Measurements from ENCODE around the gene LIPI.

DNA sequence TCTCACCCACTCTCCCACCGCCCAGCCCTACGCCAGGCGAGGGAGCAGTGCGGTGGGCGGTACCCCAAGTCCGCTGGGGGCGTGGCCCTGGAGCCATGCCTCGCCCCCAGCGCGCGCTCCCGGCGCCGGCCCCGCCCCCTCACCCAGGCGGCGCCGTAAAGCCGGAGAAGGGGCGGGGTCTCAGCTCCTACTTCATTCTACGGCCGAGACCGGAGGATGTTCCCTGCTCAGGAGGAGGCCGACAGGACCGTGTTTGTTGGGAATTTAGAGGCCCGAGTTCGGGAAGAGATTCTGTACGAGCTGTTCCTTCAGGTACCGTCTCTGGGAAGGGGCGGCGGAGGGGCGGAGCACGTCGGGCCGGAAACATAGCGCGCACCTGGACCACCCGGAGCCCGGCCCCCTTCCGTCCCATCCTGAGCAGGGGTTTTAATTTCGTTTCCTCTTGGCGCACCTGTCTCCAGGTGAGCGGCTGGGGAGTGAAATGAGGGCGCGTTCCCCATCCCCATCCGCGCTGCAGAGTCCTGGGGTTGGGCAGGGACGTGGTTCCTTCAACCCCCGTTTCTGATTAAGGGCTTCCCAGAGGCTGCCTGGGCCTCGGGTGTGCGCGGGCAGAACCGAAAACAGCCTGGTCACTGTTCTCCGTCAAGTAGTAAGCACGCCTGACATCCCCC is 5.4 kb upstream of the LIPI start, which contains the start of gene RBM11:
- TF ChIP-seq, protein P1, sequence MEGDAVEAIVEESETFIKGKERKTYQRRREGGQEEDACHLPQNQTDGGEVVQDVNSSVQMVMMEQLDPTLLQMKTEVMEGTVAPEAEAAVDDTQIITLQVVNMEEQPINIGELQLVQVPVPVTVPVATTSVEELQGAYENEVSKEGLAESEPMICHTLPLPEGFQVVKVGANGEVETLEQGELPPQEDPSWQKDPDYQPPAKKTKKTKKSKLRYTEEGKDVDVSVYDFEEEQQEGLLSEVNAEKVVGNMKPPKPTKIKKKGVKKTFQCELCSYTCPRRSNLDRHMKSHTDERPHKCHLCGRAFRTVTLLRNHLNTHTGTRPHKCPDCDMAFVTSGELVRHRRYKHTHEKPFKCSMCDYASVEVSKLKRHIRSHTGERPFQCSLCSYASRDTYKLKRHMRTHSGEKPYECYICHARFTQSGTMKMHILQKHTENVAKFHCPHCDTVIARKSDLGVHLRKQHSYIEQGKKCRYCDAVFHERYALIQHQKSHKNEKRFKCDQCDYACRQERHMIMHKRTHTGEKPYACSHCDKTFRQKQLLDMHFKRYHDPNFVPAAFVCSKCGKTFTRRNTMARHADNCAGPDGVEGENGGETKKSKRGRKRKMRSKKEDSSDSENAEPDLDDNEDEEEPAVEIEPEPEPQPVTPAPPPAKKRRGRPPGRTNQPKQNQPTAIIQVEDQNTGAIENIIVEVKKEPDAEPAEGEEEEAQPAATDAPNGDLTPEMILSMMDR (IDR thresholded peaks at IDR 0.05): no peak
- TF ChIP-seq POLR2AphosphoS5 (IDR thresholded peaks at IDR 0.05; ENCODE audit: insufficient read depth in 1 of 2, low read depth in 1 of 2) (peak in 1 of 2 donors; percentile 49), POLR2A (IDR thresholded peaks at IDR 0.05) (no peak)

Data from vagina (tissue), 2 donors.